K562 (cell line): Measurements from ENCODE around the gene PIK3CD. TPM values are rescaled to one million over a fixed set of nuclear protein-coding genes. Genes with fewer than 3 reads are reported as not detected.

Source experiments
- ATAC-seq: fragments of 200-7000 bp; cut with Tn5 transposase; 3 replicates; pipeline ENCODE4 v1.9.1; 2020; ENCODE audit warnings: moderate library complexity
- BruUV-seq: library from RNA; stranded (reverse); fragments of 400-500 nt; replicated peaks from 2 replicates; lab custom pipeline; 2021; lab: Mats Ljungman, UMichigan
- CTCF ChIA-PET: fragments of 300-600 bp; formaldehyde crosslinking; extraction: SDS; loops from one replicate; lab custom pipeline; 2021; ENCODE audit warnings: low intra/inter-chr PET ratio; lab: Yijun Ruan, JAX
- POLR2A ChIA-PET: fragments of 300-600, 350-650 bp; sonication (Branson Sonifier 250); formaldehyde crosslinking; extraction: SDS; loops from one replicate; lab custom pipeline; 2021; ENCODE audit warnings: antibody characterized with exemption, inconsistent platforms; lab: Yijun Ruan, JAX
- DNase-seq, 4 experiments: peaks; one replicate each; pipeline versions ENCODE4 v3.0.0 to v3.0.0-alpha.2; 2011 to 2018; ENCODE audit warnings: low spot score in 3 of 4, mixed read lengths in 3 of 4; ENCODE audit errors: extremely low read depth in 1 of 4
- FAIRE-seq: peaks from 2 replicates; lab custom pipeline; 2011; peaks lifted over from hg19 to GRCh38; lab: Jason Lieb, UNC
- H2AFZ ChIP-seq: 2 replicates; pipeline ENCODE4 v1.6.0; 2011; ENCODE audit warnings: low read depth, low read length, control low read depth, inconsistent platforms
- H3K27ac ChIP-seq: fragments of 200-600 bp; 3 replicates; pipeline ENCODE4 v1.8.0; 2011; ENCODE audit warnings: low read depth, mild to moderate bottlenecking, control low read depth, inconsistent platforms, low read length, moderate library complexity, mixed read lengths; ENCODE audit errors: extremely low read depth
- H3K27me3 ChIP-seq, 2 experiments: fragments of 300-600 bp in 1 of 2; 2 replicates in 1 of 2; 3 replicates in 1 of 2; pipeline versions ENCODE4 v1.6.0 to v1.8.0; 2011; ENCODE audit warnings: inconsistent platforms in 2 of 2, low read length in 2 of 2, mild to moderate bottlenecking in 1 of 2, mixed read lengths in 1 of 2, moderate library complexity in 1 of 2; ENCODE audit not compliant: control insufficient read depth in 2 of 2, insufficient read depth in 2 of 2
- H3K36me3 ChIP-seq: fragments of 300-600 bp; 3 replicates; pipeline ENCODE4 v1.8.0; 2011; ENCODE audit warnings: mild to moderate bottlenecking, low read length, inconsistent platforms; ENCODE audit not compliant: control insufficient read depth, insufficient read depth
- H3K4me1 ChIP-seq, 2 experiments: fragments of 200-600 bp in 1 of 2; replicated peaks in 1 of 2; 2 replicates in 1 of 2; 3 replicates in 1 of 2; pipeline versions ENCODE4 v1.5.1 to v1.8.0; 2011; ENCODE audit warnings: inconsistent platforms in 2 of 2, low read length in 2 of 2, mild to moderate bottlenecking in 1 of 2, mixed read lengths in 1 of 2, moderate library complexity in 1 of 2; ENCODE audit not compliant: control insufficient read depth in 2 of 2, insufficient read depth in 2 of 2
- H3K4me2 ChIP-seq: 2 replicates; pipeline ENCODE4 v1.6.1; 2011; ENCODE audit warnings: low read length, control low read depth, inconsistent platforms, mixed read lengths; ENCODE audit not compliant: insufficient read depth
- H3K4me3 ChIP-seq: fragments of 200-600 bp; sonication (generic), shearing (Covaris generic); 2 replicates; pipeline ENCODE4 v1.5.1; 2016; ENCODE audit warnings: control low read depth, inconsistent platforms
- H3K79me2 ChIP-seq: fragments of 200-600 bp; 3 replicates; pipeline ENCODE4 v1.8.0; 2011; ENCODE audit warnings: low read length, inconsistent platforms; ENCODE audit not compliant: control insufficient read depth, insufficient read depth
- H3K9ac ChIP-seq, 2 experiments: 2 replicates each; pipeline versions ENCODE4 v1.6.0 to v1.6.1; 2011; ENCODE audit warnings: low read depth in 2 of 2, low read length in 2 of 2, control low read depth in 1 of 2, inconsistent platforms in 1 of 2, mild to moderate bottlenecking in 1 of 2, mixed read lengths in 1 of 2; ENCODE audit not compliant: insufficient read depth in 1 of 2
- H3K9me1 ChIP-seq: one replicate; pipeline ENCODE4 v1.6.0; 2011; ENCODE audit warnings: inconsistent platforms, mild to moderate bottlenecking, low read length, moderate library complexity; ENCODE audit not compliant: control insufficient read depth, insufficient read depth
- H3K9me3 ChIP-seq: replicated peaks from 2 replicates; pipeline ENCODE4 v1.5.1; 2011; ENCODE audit warnings: low read depth, low read length, inconsistent platforms; ENCODE audit not compliant: control insufficient read depth, insufficient read depth
- H4K20me1 ChIP-seq: replicated peaks from 2 replicates; pipeline ENCODE4 v1.6.1; 2011; ENCODE audit warnings: low read length, inconsistent platforms, mixed read lengths; ENCODE audit not compliant: control insufficient read depth, insufficient read depth
- C11orf30 ChIP-seq: fragments of 450-650 bp; IDR thresholded peaks from 2 replicates; pipeline ENCODE4 v1.6.1; 2016; ENCODE audit warnings: low read depth, mild to moderate bottlenecking
- CXXC5 ChIP-seq: fragments of 250-450 bp; sonication (Bioruptor Pico); IDR thresholded peaks from 2 replicates; pipeline ENCODE4 v1.8.0; 2022; ENCODE audit warnings: inconsistent platforms, mild to moderate bottlenecking, moderate library complexity
- E2F4 ChIP-seq: sonication (generic); formaldehyde crosslinking; IDR thresholded peaks from 2 replicates; pipeline ENCODE4 v1.8.0; 2022; ENCODE audit warnings: mild to moderate bottlenecking, low read depth, missing genetic modification reagents
- HDAC3 ChIP-seq: fragments of 450-650 bp; IDR thresholded peaks from 2 replicates; pipeline ENCODE4 v1.6.1; 2018; ENCODE audit warnings: borderline replicate concordance, mild to moderate bottlenecking, moderate library complexity; ENCODE audit not compliant: partially characterized antibody
- ILF3 ChIP-seq: fragments of 450-650 bp; IDR thresholded peaks from 2 replicates; pipeline ENCODE4 v1.6.1; 2018; ENCODE audit warnings: antibody characterized with exemption, mild to moderate bottlenecking, moderate library complexity, borderline replicate concordance
- KDM5B ChIP-seq: fragments of 200-600 bp; sonication (generic); IDR thresholded peaks from 2 replicates; pipeline ENCODE4 v1.6.1; 2012; ENCODE audit warnings: low read depth, mild to moderate bottlenecking, moderate library complexity, low read length, control low read depth, inconsistent platforms; ENCODE audit not compliant: insufficient replicate concordance
- SMARCC2 ChIP-seq: fragments of 450-650 bp; IDR thresholded peaks from 2 replicates; pipeline ENCODE4 v1.6.1; 2017; ENCODE audit warnings: antibody characterized with exemption, moderate library complexity, mild to moderate bottlenecking, low read depth
- TARDBP ChIP-seq: fragments of 450-650 bp; IDR thresholded peaks from 2 replicates; pipeline ENCODE4 v1.6.1; 2016
- THRAP3 ChIP-seq: fragments of 450-650 bp; IDR thresholded peaks from 2 replicates; pipeline ENCODE4 v1.6.1; 2016; ENCODE audit warnings: mild to moderate bottlenecking, inconsistent platforms, borderline replicate concordance
- ZBTB8A ChIP-seq: fragments of 450-650 bp; IDR thresholded peaks from 2 replicates; pipeline ENCODE4 v1.6.1; 2018; ENCODE audit warnings: mild to moderate bottlenecking, moderate library complexity; ENCODE audit not compliant: partially characterized antibody
- ZKSCAN8 ChIP-seq: fragments of 200-800 bp; sonication (Bioruptor generic); IDR thresholded peaks from 2 replicates; pipeline ENCODE4 v1.6.1; 2016; ENCODE audit warnings: missing genetic modification characterization, missing compliant biosample characterization
- ZNF12 ChIP-seq: sonication (generic); formaldehyde crosslinking; IDR thresholded peaks from 2 replicates; pipeline ENCODE4 v1.4.0; 2020; ENCODE audit warnings: mild to moderate bottlenecking, missing genetic modification reagents
- ZNF212 ChIP-seq: fragments of 450-650 bp; formaldehyde crosslinking; IDR thresholded peaks from 2 replicates; pipeline ENCODE4 v1.4.0; 2020; ENCODE audit warnings: mild to moderate bottlenecking
- ZNF232 ChIP-seq: sonication (generic); formaldehyde crosslinking; IDR thresholded peaks from 2 replicates; pipeline ENCODE4 v1.8.0; 2022; ENCODE audit warnings: mild to moderate bottlenecking, missing genetic modification reagents
- ZNF384 ChIP-seq: IDR thresholded peaks from 2 replicates; pipeline ENCODE4 v1.6.1; 2012; ENCODE audit warnings: low read depth, low read length, improper control_type of control experiment
- ZNF780A ChIP-seq: fragments of 250-450 bp; sonication (Bioruptor Pico); IDR thresholded peaks from 2 replicates; pipeline ENCODE4 v1.5.0; 2021; ENCODE audit warnings: mild to moderate bottlenecking
- WGBS: fragments of 100-300 bp; shearing (Covaris generic); methylation state at CpG from one replicate; pipeline ENCODE4 v1.1.6; 2016; ENCODE audit warnings: low coverage, mixed read lengths; ENCODE audit not compliant: insufficient coverage; ENCODE audit errors: missing lambda C conversion rate; 5-methylcytosine and 5-hydroxymethylcytosine counted together
- in situ Hi-C: fragments of 300-500 bp; cut with MboI; formaldehyde crosslinking; loops from 4 replicates; pipeline ENCODE4 v1.15.0; 2018; ENCODE audit warnings: inconsistent platforms, mixed read lengths
- intact Hi-C: fragments of 100-400 bp; cut with micrococcal nuclease; formaldehyde crosslinking; loops from 2 replicates; pipeline ENCODE4 v1.14.2; 2022
- polyA plus RNA-seq, 8 experiments: library from polyadenylated mRNA; depleted of rRNA in 4 of 8; stranded (reverse) in 5 of 8; unstranded in 3 of 8; fragments of >200 nt; fragmentation: Nextera tagmentation in 2 of 8; fragmentation: Illumina TruSeq in 1 of 8; extraction: Ambion mirVana in 2 of 8; extraction: Trizol in 1 of 8; gene quantifications; 2 replicates each; pipeline versions ENCODE4 v1.2.1 to v1.2.3, GENCODE V29; 2011 to 2014; ENCODE audit warnings: inconsistent platforms in 1 of 8, missing spikeins in 1 of 8
- total RNA-seq, 7 experiments: library from RNA; depleted of rRNA in 6 of 7; stranded (reverse); fragments of >200 nt in 6 of 7; fragmentation: Illumina TruSeq in 2 of 7; extraction: Trizol in 2 of 7; gene quantifications; 2 replicates each; pipeline versions ENCODE4 v1.2.1 to v1.2.3, GENCODE V29; 2011 to 2021; ENCODE audit warnings: low replicate concordance in 1 of 7

The PIK3CD gene
- total and polyA plus RNA-seq, 9 of the 15 experiments (the other 6 are each of a cell fraction or from before 2014, with no cell fraction given), result 1.8 to 20.8 (median 7.2) TPM

- H3K9me1 ChIP-seq, result peaks cover 3% of the 10 kb centered on the region
- peaks cover 0 to 12% of the 10 kb centered on the region in 2 experiments; a peak in 1 of 5 replicates for H3K4me1 ChIP-seq
- POLR2A ChIA-PET, result interaction anchor here (0.5 to 2.2 kb wide), 5 partner anchors 10 to 418 kb away, joined by 3 to 6 read pairs (median 3); no protein-coding TSS in a partner anchor
- FAIRE-seq, result no peak
- no TSS peak for BruUV-seq
- H3K27me3 ChIP-seq, result no peaks in the 10 kb centered on the region
- H3K9ac ChIP-seq, result no peak overlapping the region
- peaks cover 3% of the 10 kb centered on the region; the same call in 1 of the 2 replicates for H4K20me1 ChIP-seq
- no peak overlapping the region for H3K4me3 ChIP-seq
- no peaks in the 10 kb centered on the region for H3K79me2 ChIP-seq
- intact Hi-C loops (no loop called here), in situ Hi-C loops (no loop called here)
- H3K9me3 ChIP-seq, result no peaks in the 10 kb centered on the region
- no peak for TF ChIP-seq CXXC5 (CRISPR knock-in tag)
- TF ChIP-seq ZKSCAN8, result no peak
- no peak for TF ChIP-seq ZNF384
- no peak for TF ChIP-seq ILF3
- TF ChIP-seq TARDBP, result no peak
- TF ChIP-seq THRAP3, result no peak
- TF ChIP-seq SMARCC2, result no peak
- no peak for TF ChIP-seq ZNF212 (CRISPR knock-in tag)
- no peak for TF ChIP-seq ZNF12 (CRISPR knock-in tag)
- TF ChIP-seq E2F4 (CRISPR knock-in tag), result no peak
- TF ChIP-seq ZBTB8A, result no peak
- TF ChIP-seq ZNF780A (CRISPR knock-in tag), result no peak
- TF ChIP-seq HDAC3, result no peak
- no peak for TF ChIP-seq C11orf30
- no peak for TF ChIP-seq ZNF232 (CRISPR knock-in tag)
- no peak for TF ChIP-seq KDM5B
- no peak overlapping the region for H2AFZ ChIP-seq
- 91% methylated on average over 14 of the region's 14 CpGs for WGBS
- no peak overlapping the region for H3K27ac ChIP-seq
- H3K4me2 ChIP-seq, result no peak overlapping the region
- CTCF ChIA-PET, result no interaction called here
- no peak for ATAC-seq
- DNase-seq, result no peak
- H3K36me3 ChIP-seq, result peaks cover 92% of the 10 kb centered on the region; the same call in 2 of the 3 replicates
Measured at GRCh38 chr1:9603307-9603706, 48.2 kb upstream of the PIK3CD start.
